Measurements from ENCODE around the gene MS4A15. TPM values are rescaled to one million over a fixed set of nuclear protein-coding genes. Genes with fewer than 3 reads are reported as not detected.

Gene MS4A15
- total and polyA plus RNA-seq, 9 of the 15 experiments (the other 6 are each of a cell fraction or from before 2014, with no cell fraction given) = not detected

- H3K4me1 ChIP-seq (replicated peaks in 1 of 2; ENCODE audit: control insufficient read depth in 2 of 2, insufficient read depth in 2 of 2, low read length in 2 of 2) = peaks cover 2 to 13% of the 10 kb centered on the region in 2 experiments; a peak in 3 of 5 replicates
- no TSS peak for BruUV-seq (replicated peaks)
- H3K4me2 ChIP-seq (ENCODE audit: insufficient read depth, low read length) = no peak overlapping the region
- no peaks in the 10 kb centered on the region for H4K20me1 ChIP-seq (replicated peaks; ENCODE audit: control insufficient read depth, insufficient read depth, low read length)
- FAIRE-seq (peak; percentile 49), ATAC-seq (no peak), DNase-seq (ENCODE audit: extremely low read depth in 1 of 4, low spot score in 3 of 4) (no peak)
- intact Hi-C loops (cut with micrococcal nuclease) = loop anchor here (5.0 kb wide), 1 partner anchor 350 kb away; no protein-coding TSS in a partner anchor
- H3K27ac ChIP-seq (ENCODE audit: extremely low read depth, low read depth, low read length) = no peak overlapping the region
- H3K79me2 ChIP-seq (ENCODE audit: control insufficient read depth, insufficient read depth, low read length) = no peaks in the 10 kb centered on the region
- WGBS (ENCODE audit: insufficient coverage, low coverage, missing lambda C conversion rate) = 3% methylated on average over 2 of the region's 2 CpGs
- H3K4me3 ChIP-seq = no peak overlapping the region
- no peak overlapping the region for H2AFZ ChIP-seq (ENCODE audit: low read depth, low read length)
- no peaks in the 10 kb centered on the region for H3K36me3 ChIP-seq (ENCODE audit: control insufficient read depth, insufficient read depth, low read length)
- no peaks in the 10 kb centered on the region for H3K9me3 ChIP-seq (replicated peaks; ENCODE audit: control insufficient read depth, insufficient read depth, low read depth, low read length)
- peaks cover 7 to 28% of the 10 kb centered on the region in 2 experiments; a peak in 4 of 5 replicates for H3K27me3 ChIP-seq (ENCODE audit: control insufficient read depth in 2 of 2, insufficient read depth in 2 of 2, low read length in 2 of 2)
- in situ Hi-C loops (cut with MboI) = loop anchor here (5.0 kb wide), 1 partner anchor 120 kb away; no protein-coding TSS in a partner anchor
- no peaks in the 10 kb centered on the region for H3K9me1 ChIP-seq (ENCODE audit: control insufficient read depth, insufficient read depth, low read length)
- H3K9ac ChIP-seq (ENCODE audit: insufficient read depth in 1 of 2, low read depth in 2 of 2, low read length in 2 of 2) = no peak overlapping the region
- CTCF ChIA-PET (ENCODE audit: low intra/inter-chr PET ratio) = no interaction called here
- POLR2A ChIA-PET = no interaction called here
- TF ChIP-seq NFIC (IDR thresholded peaks at IDR 0.05) = 0 out of 2 replicates have a peak, but pooled peaks have one; percentile 20
- no peak for TF ChIP-seq TGIF2 (CRISPR knock-in tag; IDR thresholded peaks at IDR 0.05)
Measured at GRCh38 chr11:60777572-60777971, 20.9 kb downstream of the MS4A15 start.

DNA sequence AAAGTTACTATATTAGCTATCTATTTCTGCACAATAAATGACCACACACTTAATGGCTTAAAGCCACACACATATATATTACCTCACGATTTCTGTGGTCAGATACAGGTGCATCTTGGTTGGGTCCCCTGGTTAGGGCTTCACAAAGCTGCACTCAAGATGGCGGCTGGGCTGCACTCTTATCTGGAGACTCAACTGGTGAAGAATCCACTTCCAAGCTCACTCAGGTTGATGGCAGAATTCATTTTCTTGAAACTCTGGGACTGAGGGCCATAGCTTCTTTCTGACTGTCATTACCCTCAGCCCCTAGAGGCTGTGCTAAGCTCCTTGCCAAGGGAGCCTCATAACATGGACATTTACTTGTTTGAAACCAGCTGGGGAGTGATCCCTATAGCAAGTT lies 23.4 kb downstream of the MS4A15 start:
- ChIA-PET CTCF (ENCODE audit: low intra/inter-chr PET ratio) (no interaction called here), POLR2A (no interaction called here)
- TF ChIP-seq FOXO4 (CRISPR knock-in tag; IDR thresholded peaks at IDR 0.05) (no peak), YY1 (IDR thresholded peaks at IDR 0.05; ENCODE audit: borderline replicate concordance in 1 of 3, control insufficient read depth in 1 of 3, extremely low read depth in 1 of 3, insufficient read depth in 3 of 3, insufficient read length in 1 of 3, insufficient replicate concordance in 2 of 3, low read depth in 1 of 3, low read length in 2 of 3) (peak in 1 of 3 experiments; percentile 66)
- no peak overlapping the region for H2AFZ ChIP-seq (ENCODE audit: low read depth, low read length)
- no peaks in the 10 kb centered on the region for H3K79me2 ChIP-seq (ENCODE audit: control insufficient read depth, insufficient read depth, low read length)
- no peaks in the 10 kb centered on the region for H4K20me1 ChIP-seq (replicated peaks; ENCODE audit: control insufficient read depth, insufficient read depth, low read length)
- ATAC-seq (no peak), DNase-seq (ENCODE audit: extremely low read depth in 1 of 4, low spot score in 3 of 4) (no peak), FAIRE-seq (no peak)
- BruUV-seq (replicated peaks) = no TSS peak
- H3K9me1 ChIP-seq (ENCODE audit: control insufficient read depth, insufficient read depth, low read length) = no peaks in the 10 kb centered on the region
- H3K4me1 ChIP-seq (replicated peaks in 1 of 2; ENCODE audit: control insufficient read depth in 2 of 2, insufficient read depth in 2 of 2, low read length in 2 of 2) = peaks cover 2 to 5% of the 10 kb centered on the region in 2 experiments; a peak in 2 of 5 replicates
- H3K9me3 ChIP-seq (replicated peaks; ENCODE audit: control insufficient read depth, insufficient read depth, low read depth, low read length) = no peaks in the 10 kb centered on the region
- intact Hi-C loops (cut with micrococcal nuclease) (no loop called here), in situ Hi-C loops (cut with MboI) (no loop called here)
- no peak overlapping the region for H3K4me2 ChIP-seq (ENCODE audit: insufficient read depth, low read length)
- 13% methylated on average over 2 of the region's 2 CpGs for WGBS (ENCODE audit: insufficient coverage, low coverage, missing lambda C conversion rate)
- H3K9ac ChIP-seq (ENCODE audit: insufficient read depth in 1 of 2, low read depth in 2 of 2, low read length in 2 of 2) = no peak overlapping the region
- no peak overlapping the region for H3K27ac ChIP-seq (ENCODE audit: extremely low read depth, low read depth, low read length)
- H3K27me3 ChIP-seq (ENCODE audit: control insufficient read depth in 2 of 2, insufficient read depth in 2 of 2, low read length in 2 of 2) = peaks cover 0 to 8% of the 10 kb centered on the region in 2 experiments; a peak in 2 of 5 replicates
- H3K4me3 ChIP-seq = no peak overlapping the region
- H3K36me3 ChIP-seq (ENCODE audit: control insufficient read depth, insufficient read depth, low read length) = no peaks in the 10 kb centered on the region

Data from K562 (cell line).